NCI-H1694 treated with DMSO at 0.1 percent for 48 hours (cell line): Measurements from ENCODE around the gene COL8A1.

Experiments used
- DNase-seq: peaks from one replicate; lab custom pipeline; 2025; lab: John Stamatoyannopoulos, UW

Gene COL8A1

DNA sequence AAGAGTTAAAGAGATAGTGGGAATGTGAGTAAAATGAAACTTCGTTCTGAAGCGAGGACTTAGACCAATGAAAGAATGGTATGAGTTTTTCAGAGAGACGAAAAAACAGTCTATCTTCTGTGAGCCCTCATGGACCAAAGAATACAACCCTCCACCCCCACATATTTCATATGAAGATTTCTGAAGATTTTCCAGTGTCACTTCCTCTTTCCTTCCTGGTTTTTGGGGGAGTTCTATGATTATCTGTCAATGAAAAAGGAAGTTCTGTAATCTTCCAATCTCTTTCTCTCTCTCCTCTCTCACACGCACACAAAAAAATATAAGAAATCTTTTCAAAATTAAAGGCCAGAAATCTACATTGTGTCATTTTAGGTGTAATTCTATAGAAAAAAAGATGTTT, 206.9 kb downstream of the COL8A1 start:
- no peak for DNase-seq

DNA sequence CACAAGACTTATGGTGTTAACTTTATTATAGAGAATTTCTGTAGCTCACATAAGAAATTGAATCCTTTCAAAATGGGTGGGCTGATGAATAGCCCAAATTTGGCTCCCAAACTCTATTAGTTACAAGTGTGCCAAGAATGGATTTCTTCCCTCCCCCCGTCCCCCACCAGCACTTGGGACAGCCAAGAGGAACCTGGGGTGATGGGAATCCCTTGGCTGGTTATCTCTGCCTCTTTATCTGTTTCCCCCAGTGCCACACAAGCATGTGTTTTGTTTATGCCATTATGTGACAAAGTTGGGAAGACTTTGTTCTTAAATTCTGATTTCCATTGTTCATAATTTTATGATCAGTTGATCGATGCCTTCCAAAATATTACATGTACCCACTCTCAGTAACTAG, 207.6 kb downstream of the COL8A1 start:
- DNase-seq: no peak

DNA sequence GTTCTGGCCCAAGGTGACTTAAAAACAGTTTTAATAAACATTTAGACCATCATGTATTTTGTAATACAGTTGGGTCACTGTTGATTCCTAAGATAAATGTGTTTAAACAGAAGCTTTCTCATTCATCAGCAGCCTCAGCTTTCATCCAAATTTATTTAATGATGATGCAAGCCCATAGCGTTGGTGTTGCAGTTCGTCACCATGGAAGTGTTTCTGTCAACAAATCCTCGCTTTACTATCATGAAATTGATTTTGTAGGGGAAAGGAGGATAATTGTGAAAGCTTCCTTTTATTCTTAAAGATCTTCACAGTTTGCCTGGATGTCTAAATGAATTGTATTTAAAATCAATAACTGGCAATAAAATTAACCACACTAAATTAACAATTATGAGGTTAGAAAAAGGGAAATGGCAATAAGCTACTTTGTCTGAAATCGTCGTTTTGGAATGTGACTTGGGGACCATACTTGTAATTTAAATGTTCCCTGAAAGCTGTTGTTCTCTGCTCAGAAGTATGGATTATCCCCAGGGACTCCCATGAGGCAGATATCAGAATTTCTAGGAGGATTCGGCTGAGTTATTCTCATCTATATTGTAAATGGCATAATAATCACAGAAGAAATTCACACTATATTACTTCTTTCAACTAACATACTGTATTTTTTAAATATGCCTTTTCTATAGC, 208.2 kb downstream of the COL8A1 start:
- no peak for DNase-seq

DNA sequence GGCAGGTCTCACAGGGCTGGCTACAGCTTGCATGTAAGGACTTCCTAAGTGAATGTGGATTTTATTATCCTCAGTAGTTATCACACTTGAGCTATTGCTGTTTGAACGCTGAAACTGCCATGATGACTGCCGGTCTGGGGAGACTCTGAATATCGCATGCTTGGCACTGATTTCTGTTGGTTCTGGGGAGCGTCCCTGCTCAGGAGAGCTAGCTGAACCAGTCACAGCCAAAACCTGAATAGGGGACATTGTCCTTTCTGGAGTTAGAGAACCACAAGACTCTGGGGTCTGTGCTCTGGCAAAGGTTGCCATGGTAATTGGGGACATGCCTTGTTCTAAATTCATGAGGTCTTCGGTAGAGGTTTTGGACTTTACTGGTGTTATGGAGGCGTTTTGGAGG, 210.0 kb downstream of the COL8A1 start:
- no peak for DNase-seq
